ENCODE measurements around the gene PTGDS. TPM values are rescaled to one million over a fixed set of nuclear protein-coding genes. Genes with fewer than 3 reads are reported as not detected.
A peak's percentile ranks its signal among the peaks of the same experiment; 100 is the strongest.

The PTGDS gene
- total and polyA plus RNA-seq, 9 of the 15 experiments (the other 6 are each of a cell fraction or from before 2014, with no cell fraction given) = 0.46 to 7.1 (median 2.0) TPM

- peak overlapping the region; percentile 64; the same call in 1 of the 2 replicates for H3K4me2 ChIP-seq (ENCODE audit: insufficient read depth, low read length)
- H2AFZ ChIP-seq (ENCODE audit: low read depth, low read length) = no peak overlapping the region
- ATAC-seq (no peak; the same call in 2 of the 3 replicates), DNase-seq (ENCODE audit: extremely low read depth in 1 of 4, low spot score in 3 of 4) (peak in 1 of 4 experiments; percentile 45), FAIRE-seq (peak; percentile 26)
- H3K36me3 ChIP-seq (ENCODE audit: control insufficient read depth, insufficient read depth, low read length) = peaks cover 22% of the 10 kb centered on the region; the same call in 1 of the 3 replicates
- H3K9me1 ChIP-seq (ENCODE audit: control insufficient read depth, insufficient read depth, low read length) = no peaks in the 10 kb centered on the region
- in situ Hi-C loops (cut with MboI) = no loop called here
- H3K79me2 ChIP-seq (ENCODE audit: control insufficient read depth, insufficient read depth, low read length) = peaks cover 18% of the 10 kb centered on the region
- POLR2A ChIA-PET = interaction anchor here (0.6 to 1.3 kb wide), 5 partner anchors 9 to 223 kb away, joined by 3 to 8 read pairs (median 3); no protein-coding TSS in a partner anchor
- CTCF ChIA-PET (ENCODE audit: low intra/inter-chr PET ratio) = no interaction called here
- H4K20me1 ChIP-seq (replicated peaks; ENCODE audit: control insufficient read depth, insufficient read depth, low read length) = no peaks in the 10 kb centered on the region
- TF ChIP-seq NFIC (IDR thresholded peaks at IDR 0.05) (peak; percentile 22; the same call in 1 of the 2 replicates), HMGN3 (IDR thresholded peaks at IDR 0.05; ENCODE audit: borderline replicate concordance, extremely low read depth, insufficient read length, low read depth, low read length) (peak; percentile 28), ZKSCAN8 (CRISPR knock-in tag; IDR thresholded peaks at IDR 0.05) (no peak), XRCC5 (IDR thresholded peaks at IDR 0.05; ENCODE audit: low read depth, low read length) (no peak), OTX1 (CRISPR knock-in tag; IDR thresholded peaks at IDR 0.05) (no peak), MCM5 (IDR thresholded peaks at IDR 0.05; ENCODE audit: low read depth) (no peak), PHF21A (IDR thresholded peaks at IDR 0.05; ENCODE audit: borderline replicate concordance, low read depth) (no peak), CBFB (CRISPR knock-in tag; IDR thresholded peaks at IDR 0.05) (no peak), KDM4B (IDR thresholded peaks at IDR 0.05; ENCODE audit: borderline replicate concordance in 2 of 2, low read depth in 1 of 2) (no peak), MYNN (IDR thresholded peaks at IDR 0.05) (peak; percentile 19; the same call in 1 of the 2 replicates), MYNN (CRISPR knock-in tag; IDR thresholded peaks at IDR 0.05) (no peak), ZBTB7A (IDR thresholded peaks at IDR 0.05; ENCODE audit: borderline replicate concordance, control insufficient read depth, low read depth, low read length) (peak; percentile 27; the same call in 1 of the 2 replicates), ADNP (tag; IDR thresholded peaks at IDR 0.05) (no peak), ZNF740 (CRISPR knock-in tag; IDR thresholded peaks at IDR 0.05) (peak; percentile 49; the same call in 1 of the 2 replicates), ZNF740 (tag; IDR thresholded peaks at IDR 0.05) (no peak), CHD4 (IDR thresholded peaks at IDR 0.05; ENCODE audit: insufficient read depth, insufficient replicate concordance, low read depth, low read length, poor library complexity, severe bottlenecking) (no peak), MCM3 (IDR thresholded peaks at IDR 0.05) (no peak), ZNF324 (CRISPR knock-in tag; IDR thresholded peaks at IDR 0.05) (no peak), CBX1 (IDR thresholded peaks at IDR 0.05; ENCODE audit: low read depth) (0 out of 2 replicates have a peak, but pooled peaks have one; percentile 6), ZC3H11A (IDR thresholded peaks at IDR 0.05; ENCODE audit: low read depth, low read length) (no peak), RFX5 (IDR thresholded peaks at IDR 0.05; ENCODE audit: low read depth, low read length) (no peak)
- peak overlapping the region; percentile 34; the same call in 1 of the 3 replicates for H3K27ac ChIP-seq (ENCODE audit: extremely low read depth, low read depth, low read length)
- intact Hi-C loops (cut with micrococcal nuclease) = no loop called here
- 0 out of 2 replicates have a peak overlapping the region, but pooled peaks have one; percentile 26 for H3K4me3 ChIP-seq
- peaks cover 5% of the 10 kb centered on the region for H3K9me3 ChIP-seq (replicated peaks; ENCODE audit: control insufficient read depth, insufficient read depth, low read depth, low read length)
- no TSS peak for BruUV-seq (replicated peaks)
- peaks cover 32 to 74% of the 10 kb centered on the region in 2 experiments for H3K4me1 ChIP-seq (replicated peaks in 1 of 2; ENCODE audit: control insufficient read depth in 2 of 2, insufficient read depth in 2 of 2, low read length in 2 of 2)
- peak overlapping the region in 1 of 2 experiments; percentile 88; a peak in 3 of 4 replicates for H3K9ac ChIP-seq (ENCODE audit: insufficient read depth in 1 of 2, low read depth in 2 of 2, low read length in 2 of 2)
- no peaks in the 10 kb centered on the region for H3K27me3 ChIP-seq (ENCODE audit: control insufficient read depth in 2 of 2, insufficient read depth in 2 of 2, low read length in 2 of 2)
- WGBS (ENCODE audit: insufficient coverage, low coverage, missing lambda C conversion rate) = 12% methylated on average over 4 of the region's 12 CpGs
Observed at GRCh38 chr9:136995772-136996311, 18.5 kb downstream of the PTGDS start.
